HPDE6-E6E7 (cell line): ENCODE results near the gene DNAH12.
A peak's percentile ranks its signal among the peaks of the same experiment; 100 is the strongest.
"Not testable (repeated sequence)": the region's sequence is repeated elsewhere in the genome, so short reads cannot be mapped to it uniquely, and the experiment has no call there.

Experiments
- DNase-seq: peaks from one replicate; pipeline ENCODE4 v3.0.0; 2011; ENCODE audit warnings: missing footprints; ENCODE audit errors: extremely low spot score

Gene DNAH12

GRCh38 chr3:57331078-57331610 lies 213.0 kb downstream of the DNAH12 start:
- no peak for DNase-seq

GRCh38 chr3:57326498-57326897 lies 217.6 kb downstream of the DNAH12 start:
- DNase-seq: not testable (repeated sequence)

DNA sequence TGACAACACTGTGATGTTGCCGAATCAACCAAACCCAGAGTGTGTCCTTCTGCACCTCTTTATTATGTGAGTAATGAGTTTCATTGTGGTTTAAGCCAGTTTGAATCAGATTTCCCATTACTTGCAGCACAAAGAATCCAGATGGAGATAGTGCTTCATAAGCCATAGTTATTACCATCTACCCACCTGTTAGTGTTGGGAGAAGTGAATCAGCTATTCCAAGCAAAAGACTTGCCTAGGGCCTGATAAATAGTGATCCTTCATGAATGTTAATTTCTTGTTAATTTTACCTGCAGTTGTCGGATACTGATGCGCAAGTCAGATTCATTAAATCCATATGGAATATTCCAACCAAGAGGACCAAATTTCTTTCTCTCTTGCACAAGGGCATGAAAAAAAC lies 229.9 kb downstream of the DNAH12 start:
- no peak for DNase-seq

DNA sequence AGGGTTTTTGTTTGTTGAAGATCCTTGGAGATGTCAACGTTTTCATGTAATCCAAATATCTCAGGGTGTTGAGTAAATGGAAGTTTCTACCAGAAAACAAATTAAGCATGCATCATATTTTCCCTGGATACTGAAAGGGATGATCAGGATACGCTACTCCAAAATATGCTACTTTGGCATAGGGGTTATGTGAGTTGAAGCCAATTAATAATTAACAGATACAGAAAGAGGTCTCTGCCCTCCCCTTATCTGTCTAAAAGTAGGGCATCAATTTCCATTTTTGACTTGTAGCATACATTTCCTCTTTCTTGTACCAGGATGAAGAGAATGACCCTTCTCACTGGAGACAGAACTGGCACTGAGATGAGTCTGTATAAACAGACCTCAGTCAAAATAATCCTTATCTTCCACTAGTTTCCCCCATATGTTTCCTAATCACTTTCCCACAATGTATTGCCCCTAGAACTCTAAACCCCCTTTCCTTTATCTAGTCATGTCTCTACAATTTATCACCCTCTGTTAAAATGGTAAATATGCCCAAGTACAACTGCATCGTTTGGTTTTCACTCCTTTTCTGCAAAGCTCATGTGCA lies 234.3 kb downstream of the DNAH12 start:
- DNase-seq: no peak

GRCh38 chr3:57303520-57303919 lies 240.6 kb downstream of the DNAH12 start:
- not testable (repeated sequence) for DNase-seq

DNA sequence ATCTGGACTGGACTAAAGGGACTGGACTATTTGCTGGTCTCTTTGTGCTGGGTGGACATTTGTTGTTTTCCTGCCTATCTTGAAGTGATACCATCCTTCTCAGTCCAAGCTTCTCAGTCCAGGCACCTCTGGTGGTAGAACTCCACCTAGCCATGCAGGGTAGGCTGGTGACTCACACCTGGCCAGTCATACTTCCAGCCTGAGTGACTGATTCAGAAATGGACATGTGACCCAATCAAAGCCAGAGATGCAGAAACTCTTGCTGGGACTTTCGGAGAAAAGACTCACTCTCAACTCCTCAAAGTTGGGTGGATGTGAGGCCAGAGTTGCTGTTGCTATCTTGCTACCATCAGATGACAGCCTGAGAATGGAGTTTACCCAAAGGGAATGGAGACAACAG lies 246.1 kb downstream of the DNAH12 start:
- DNase-seq: peak; percentile 15

DNA sequence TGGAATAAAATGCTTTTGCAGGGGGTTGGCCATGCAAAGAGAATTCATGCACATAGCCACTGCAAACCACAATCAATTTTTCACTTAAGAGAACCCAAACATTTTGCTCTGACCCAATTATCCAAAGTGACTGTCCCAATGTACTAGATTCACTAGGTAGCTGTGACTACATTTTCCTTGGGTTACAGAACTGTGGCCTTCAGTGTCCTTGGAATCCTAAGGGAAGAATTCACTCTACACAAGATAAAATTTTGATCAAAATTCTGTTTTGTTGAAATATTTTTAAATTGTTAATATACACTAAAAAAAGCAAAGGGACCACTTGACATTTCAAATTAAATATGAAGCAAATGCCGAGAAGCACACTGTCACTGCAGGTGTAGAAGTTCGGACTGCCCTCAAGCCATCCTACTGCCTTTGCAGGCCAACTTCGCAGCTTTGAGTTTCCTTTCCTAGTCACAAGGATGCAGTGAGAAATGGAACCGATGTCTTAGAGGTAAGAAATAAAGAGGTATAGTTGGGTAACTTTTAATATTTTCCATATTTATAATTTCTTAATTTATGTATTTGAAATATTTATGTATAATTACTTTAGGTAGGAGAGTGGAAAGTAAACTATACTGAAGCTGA lies 251.1 kb downstream of the DNAH12 start:
- no peak for DNase-seq

- no peak for DNase-seq
Observed at GRCh38 chr3:57292159-57292896, 251.8 kb downstream of the DNAH12 start, which contains the start of gene ASB14. TSS of gene ASB14 (minus strand) at chr3:57292685. CDS start at chr3:57292033, 652 bp downstream.

DNA sequence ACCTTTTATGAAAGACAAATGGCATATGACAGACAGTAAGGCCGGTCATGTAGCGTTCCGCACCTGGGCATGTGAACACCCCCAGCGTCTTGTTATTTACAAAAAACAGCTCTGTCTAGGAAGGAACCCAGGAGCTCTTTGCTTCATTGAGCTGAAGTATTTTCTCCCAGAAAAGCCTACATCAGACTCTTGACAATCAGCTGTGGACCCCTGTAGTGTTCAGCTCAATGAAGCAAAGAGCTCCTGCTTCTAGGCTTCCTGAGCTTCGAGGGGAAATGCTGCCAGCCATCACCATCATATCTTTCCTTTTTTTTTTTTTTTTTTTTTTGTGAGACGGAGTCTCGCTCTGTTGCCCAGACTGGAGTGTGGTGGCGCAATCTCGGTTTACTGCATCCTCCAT lies 255.7 kb downstream of the DNAH12 start:
- DNase-seq: no peak

GRCh38 chr3:57287205-57287604 lies 256.9 kb downstream of the DNAH12 start:
- no peak for DNase-seq

GRCh38 chr3:57283334-57283733 lies 260.8 kb downstream of the DNAH12 start:
- no peak for DNase-seq

- DNase-seq: no peak
Observed at GRCh38 chr3:57281715-57282114, 262.4 kb downstream of the DNAH12 start.

GRCh38 chr3:57279685-57280084 lies 264.5 kb downstream of the DNAH12 start:
- DNase-seq: no peak

GRCh38 chr3:57278237-57278636 lies 265.9 kb downstream of the DNAH12 start:
- DNase-seq: no peak

DNA sequence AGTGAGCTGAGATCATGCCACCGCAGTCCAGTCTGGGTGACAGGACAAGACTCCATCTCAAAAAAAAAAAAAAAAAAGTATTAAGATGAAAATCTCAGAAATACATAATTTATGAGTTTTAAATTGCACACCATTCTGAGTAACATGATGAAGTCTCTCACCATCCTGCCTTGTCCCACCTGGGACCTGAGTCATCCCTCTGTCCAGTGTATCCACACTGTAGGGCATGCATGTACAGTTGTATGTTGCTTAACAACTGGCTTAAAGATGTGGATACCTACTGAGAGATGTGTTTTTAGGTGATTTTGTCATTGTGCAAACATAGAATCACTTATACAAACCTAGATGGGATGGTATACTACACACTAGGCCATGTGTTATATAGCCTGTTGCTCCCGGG lies 268.8 kb downstream of the DNAH12 start:
- no peak for DNase-seq

DNA sequence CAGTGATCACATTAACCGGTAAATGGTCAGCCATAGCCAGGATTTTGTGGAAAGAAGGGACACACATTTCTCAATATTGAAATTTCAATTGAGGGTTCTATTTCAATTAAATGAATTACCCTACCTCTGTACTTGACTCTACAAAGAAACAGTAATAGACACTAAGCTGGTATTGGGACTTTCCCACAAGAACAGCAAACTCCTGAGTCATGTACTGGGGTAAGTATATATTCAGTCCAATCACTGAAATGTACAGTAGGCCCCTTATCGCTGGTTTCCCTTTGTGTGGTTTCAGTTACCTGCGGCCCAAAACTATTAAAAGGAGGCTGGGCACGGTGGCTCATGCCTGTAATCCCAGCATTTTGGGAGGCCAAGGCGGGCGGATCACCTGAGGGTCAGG lies 269.3 kb downstream of the DNAH12 start:
- no peak for DNase-seq

DNA sequence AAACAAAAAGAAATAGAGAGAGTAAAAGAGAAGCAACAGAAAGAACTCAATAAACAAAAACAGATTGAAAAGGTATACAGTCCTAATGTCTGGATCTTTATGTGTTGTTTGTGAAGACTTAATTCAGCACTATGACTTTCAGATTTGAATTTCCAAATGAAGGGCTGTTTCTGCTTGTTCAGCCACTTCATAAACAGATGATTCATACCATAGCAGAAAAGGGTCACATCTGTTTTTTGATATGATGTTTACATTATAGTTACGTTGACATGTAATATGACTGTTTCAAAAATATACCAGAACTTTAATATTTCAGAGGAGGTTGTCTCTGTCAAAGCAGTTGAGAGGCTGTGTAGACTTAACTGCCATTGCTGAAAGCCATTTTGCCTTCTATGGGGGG lies 275.7 kb downstream of the DNAH12 start:
- DNase-seq: no peak

DNA sequence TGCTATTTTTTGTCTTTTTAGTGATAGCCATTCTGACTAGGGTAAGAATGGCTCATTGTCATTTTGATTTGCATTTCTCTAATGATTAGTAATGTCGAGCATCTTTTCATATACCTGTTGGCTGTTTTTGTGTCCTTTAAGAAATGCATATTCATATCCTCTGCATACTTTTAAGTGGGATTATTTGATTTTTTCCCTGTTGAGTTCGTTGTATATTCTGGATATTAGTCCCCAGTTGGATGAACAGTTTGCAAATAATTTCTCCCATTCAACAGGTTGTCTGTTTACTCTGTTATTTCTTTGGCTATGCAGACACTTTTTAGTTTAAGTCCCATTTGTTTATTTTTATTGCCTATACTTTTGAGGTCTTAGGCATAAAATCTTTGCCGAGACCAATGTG lies 282.2 kb downstream of the DNAH12 start:
- DNase-seq: no peak

- DNase-seq: no peak
Observed at GRCh38 chr3:57261119-57261518, 283.0 kb downstream of the DNAH12 start.

GRCh38 chr3:57257678-57258077 lies 286.5 kb downstream of the DNAH12 start:
- no peak for DNase-seq

DNA sequence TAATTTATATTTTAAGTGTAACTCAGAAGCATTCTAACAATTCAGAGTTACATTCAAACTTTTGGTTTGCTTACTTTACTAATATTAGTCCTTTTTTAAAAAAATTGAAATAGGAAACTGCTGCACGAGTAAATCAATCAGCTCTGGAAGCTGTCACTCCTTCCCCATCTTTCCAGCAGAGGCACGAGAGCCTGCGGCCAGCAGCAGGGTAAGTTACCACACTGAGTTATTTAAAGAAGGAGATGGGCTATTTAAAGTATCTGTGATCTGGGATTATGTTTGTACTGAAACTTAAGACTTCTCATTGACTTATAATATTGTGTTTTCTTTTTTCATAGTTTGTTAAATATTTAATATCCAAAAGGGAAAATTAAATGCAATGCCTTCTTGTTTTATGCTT lies 287.3 kb downstream of the DNAH12 start:
- DNase-seq: no peak

DNA sequence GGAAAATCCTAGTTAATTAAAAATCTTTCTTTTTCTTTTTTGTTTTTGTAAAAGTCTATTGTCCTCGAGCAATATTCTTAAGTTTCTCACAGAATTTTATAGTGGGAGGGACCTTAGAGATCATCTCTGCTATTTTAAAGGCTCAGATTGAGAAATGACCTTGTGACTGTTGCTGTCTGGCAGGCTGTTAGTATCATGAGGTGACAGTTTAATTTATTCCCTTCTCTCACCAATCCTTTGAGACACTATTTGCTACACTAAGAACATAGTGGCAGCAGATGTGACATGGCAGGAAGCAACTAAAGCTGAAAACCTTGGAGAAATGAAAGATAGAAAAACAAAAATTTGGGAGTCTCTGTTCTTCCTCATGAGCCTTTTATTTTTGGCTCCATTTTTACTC lies 291.7 kb downstream of the DNAH12 start:
- DNase-seq: no peak

GRCh38 chr3:57244946-57245345 lies 299.2 kb downstream of the DNAH12 start:
- DNase-seq: no peak
